ENCODE measurements around the gene UBR4. TPM values are rescaled to one million over a fixed set of nuclear protein-coding genes. Genes with fewer than 3 reads are reported as not detected.

Gene UBR4
- total RNA-seq, 5 donors from 2014 or later (not counting 1 experiment from before 2014, with no cell fraction given) = 139 to 156 (median 147) TPM

DNA sequence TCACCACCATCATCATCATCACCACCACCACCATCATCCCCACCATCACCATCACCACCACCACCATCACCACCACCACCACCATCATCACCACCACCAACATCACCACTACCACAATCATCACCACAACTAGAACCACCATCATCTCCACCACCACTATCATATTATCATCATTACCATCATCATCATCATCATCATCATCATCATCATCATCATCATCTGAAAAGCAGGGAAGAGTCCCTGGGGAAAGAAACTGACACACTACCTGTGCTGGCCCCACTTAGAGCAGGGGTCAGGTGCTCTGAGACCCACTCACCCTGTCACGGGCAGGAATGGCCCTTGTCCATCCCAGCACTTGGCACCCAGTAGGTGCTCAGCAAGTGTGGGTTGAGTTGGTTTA, 148.7 kb downstream of the UBR4 start:
- Histone ChIP-seq H3K9me3 (no peaks in the 10 kb centered on the region), H3K4me3 (ENCODE audit: control insufficient read depth in 1 of 2, extremely low read depth in 1 of 2, low read length in 1 of 2) (no peak overlapping the region), H3K27ac (ENCODE audit: low read length) (no peak overlapping the region), H3K4me1 (ENCODE audit: control insufficient read depth in 1 of 2, extremely low read depth in 1 of 2, insufficient read depth in 2 of 2, low read length in 2 of 2) (peaks cover 0 to 6% of the 10 kb centered on the region in 2 experiments), H3K36me3 (ENCODE audit: control insufficient read depth in 2 of 2, extremely low read depth in 1 of 2, insufficient read depth in 1 of 2, low read length in 1 of 2) (no peaks in the 10 kb centered on the region), H3K27me3 (replicated peaks in 1 of 2; ENCODE audit: control insufficient read depth in 2 of 2, extremely low read depth in 1 of 2, insufficient read depth in 2 of 2, low read length in 1 of 2) (peaks cover 0 to 41% of the 10 kb centered on the region in 2 experiments)
- H3K4me1 Mint-ChIP-seq = peaks cover 0 to 7% (median 5%) of the 10 kb centered on the region in 3 donors
- peak overlapping the region in 1 of 2 donors; percentile 62 for H3K27ac Mint-ChIP-seq
- peaks cover 0 to 5% (median 2%) of the 10 kb centered on the region in 3 donors for H3K9me3 Mint-ChIP-seq
- no peak for ATAC-seq (replicated peaks in 1 of 4)
- CTCF ChIA-PET = no interaction called here
- no peak for DNase-seq
- peaks cover 13 to 17% of the 10 kb centered on the region in 2 donors for H3K27me3 Mint-ChIP-seq
- no peak overlapping the region for H3K4me3 Mint-ChIP-seq
- no peaks in the 10 kb centered on the region for H3K36me3 Mint-ChIP-seq
- POLR2A ChIA-PET = no interaction called here
- WGBS (ENCODE audit: insufficient coverage) = 100% methylated on average over 1 of the region's 1 CpG

DNA sequence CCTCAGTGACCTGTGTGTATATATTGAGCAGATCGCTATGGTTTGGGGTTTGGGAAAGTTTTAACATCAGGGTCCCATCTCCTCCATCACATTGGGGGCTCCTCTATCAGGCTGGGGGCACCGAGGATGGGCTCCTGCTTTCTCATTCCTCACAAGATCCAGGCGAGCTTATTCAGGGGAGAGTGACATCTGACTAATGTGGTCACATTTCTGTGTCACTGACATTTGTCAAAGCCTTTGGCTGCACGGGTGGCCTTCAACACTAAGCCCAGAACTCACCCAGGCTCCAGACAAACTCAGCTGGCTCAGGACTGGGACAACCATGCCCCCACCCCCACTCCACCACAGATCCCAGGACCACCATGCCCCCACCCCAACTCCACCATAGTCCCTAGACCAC, 150.3 kb downstream of the UBR4 start:
- POLR2A ChIA-PET = no interaction called here
- Histone ChIP-seq H3K4me1 (ENCODE audit: control insufficient read depth in 1 of 2, extremely low read depth in 1 of 2, insufficient read depth in 2 of 2, low read length in 2 of 2) (peaks cover 0 to 13% of the 10 kb centered on the region in 2 experiments), H3K36me3 (ENCODE audit: control insufficient read depth in 2 of 2, extremely low read depth in 1 of 2, insufficient read depth in 1 of 2, low read length in 1 of 2) (no peaks in the 10 kb centered on the region), H3K9me3 (no peaks in the 10 kb centered on the region), H3K27me3 (replicated peaks in 1 of 2; ENCODE audit: control insufficient read depth in 2 of 2, extremely low read depth in 1 of 2, insufficient read depth in 2 of 2, low read length in 1 of 2) (peaks cover 3 to 44% of the 10 kb centered on the region in 2 experiments), H3K4me3 (ENCODE audit: control insufficient read depth in 1 of 2, extremely low read depth in 1 of 2, low read length in 1 of 2) (no peak overlapping the region), H3K27ac (ENCODE audit: low read length) (no peak overlapping the region)
- no peak overlapping the region for H3K4me3 Mint-ChIP-seq
- no peaks in the 10 kb centered on the region for H3K36me3 Mint-ChIP-seq
- H3K27me3 Mint-ChIP-seq = peaks cover 28 to 33% of the 10 kb centered on the region in 2 donors
- peaks cover 10 to 22% (median 18%) of the 10 kb centered on the region in 3 donors for H3K4me1 Mint-ChIP-seq
- H3K9me3 Mint-ChIP-seq = peaks cover 0 to 5% (median 2%) of the 10 kb centered on the region in 3 donors
- no peak for ATAC-seq (replicated peaks in 1 of 4)
- no peak overlapping the region for H3K27ac Mint-ChIP-seq
- WGBS (ENCODE audit: insufficient coverage) = 11% methylated on average over 1 of the region's 4 CpGs
- DNase-seq = no peak
- CTCF ChIA-PET = no interaction called here

DNA sequence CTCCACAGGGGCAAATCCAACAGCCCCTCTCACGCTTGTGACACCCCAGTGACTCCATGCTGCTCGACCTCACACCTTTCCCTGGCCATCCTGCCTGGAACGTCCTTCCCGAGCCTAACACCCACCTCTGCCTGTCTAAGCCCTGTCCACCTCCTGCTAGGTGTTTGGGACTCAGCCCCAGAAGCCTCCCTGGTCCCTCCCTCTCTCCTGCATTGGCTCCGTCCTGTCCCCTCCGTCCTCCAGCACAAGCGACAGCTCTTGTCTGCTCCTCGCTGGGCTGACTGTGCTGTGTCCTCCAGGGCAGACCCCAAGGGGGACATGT, 151.6 kb downstream of the UBR4 start:
- Mint-ChIP-seq H3K4me3 (no peak overlapping the region), H3K36me3 (no peaks in the 10 kb centered on the region)
- WGBS (ENCODE audit: insufficient coverage) = 68% methylated on average over 8 of the region's 8 CpGs

DNA sequence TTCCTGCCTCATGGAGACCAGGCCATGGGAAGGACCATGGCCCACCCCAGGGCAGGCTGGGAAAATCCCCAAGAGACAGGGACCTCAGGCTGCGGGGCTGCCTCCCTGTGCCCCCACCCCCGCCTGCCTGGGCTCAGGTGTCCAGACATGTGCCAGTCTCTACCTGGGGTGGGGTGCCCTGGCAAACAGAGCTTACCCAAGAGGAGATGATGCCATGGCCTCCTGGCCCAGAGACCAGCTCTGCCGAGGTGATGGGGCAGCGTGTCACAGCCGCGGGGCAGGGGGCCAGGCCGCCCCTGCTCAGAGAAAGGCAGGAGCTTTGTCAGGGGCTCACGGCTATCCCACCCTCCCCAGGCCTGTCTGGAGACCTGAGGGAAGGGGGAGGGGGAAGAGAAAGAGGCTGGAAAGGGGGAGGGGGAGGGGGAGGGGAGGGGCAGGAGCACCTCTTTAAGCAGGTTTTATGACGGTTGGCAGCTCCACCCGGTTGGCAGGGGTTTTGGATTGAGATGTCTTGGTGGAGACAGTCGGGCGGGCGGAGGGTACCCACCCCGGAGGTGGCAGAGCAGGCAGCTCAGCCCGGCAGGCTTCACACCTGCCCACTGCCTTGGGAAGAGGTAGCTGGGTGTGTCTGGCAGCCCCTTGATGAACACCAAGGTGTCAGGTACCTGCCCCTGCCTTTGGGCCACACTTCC, 152.1 kb downstream of the UBR4 start:
- no peak overlapping the region for H3K27ac ChIP-seq (ENCODE audit: low read length)
- no peaks in the 10 kb centered on the region for H3K36me3 ChIP-seq (ENCODE audit: control insufficient read depth in 2 of 2, extremely low read depth in 1 of 2, insufficient read depth in 1 of 2, low read length in 1 of 2)
- peaks cover 3 to 59% of the 10 kb centered on the region in 2 experiments for H3K27me3 ChIP-seq (replicated peaks in 1 of 2; ENCODE audit: control insufficient read depth in 2 of 2, extremely low read depth in 1 of 2, insufficient read depth in 2 of 2, low read length in 1 of 2)
- peaks cover 11 to 23% (median 20%) of the 10 kb centered on the region in 3 donors for H3K4me1 Mint-ChIP-seq
- DNase-seq (no peak), ATAC-seq (replicated peaks in 1 of 4) (no peak)
- H3K4me1 ChIP-seq (ENCODE audit: control insufficient read depth in 1 of 2, extremely low read depth in 1 of 2, insufficient read depth in 2 of 2, low read length in 2 of 2) = peaks cover 0 to 16% of the 10 kb centered on the region in 2 experiments
- H3K27me3 Mint-ChIP-seq = peaks cover 36 to 44% of the 10 kb centered on the region in 2 donors
- H3K27ac Mint-ChIP-seq = no peak overlapping the region
- ChIA-PET CTCF (no interaction called here), POLR2A (no interaction called here)
- no peaks in the 10 kb centered on the region for H3K36me3 Mint-ChIP-seq
- no peak overlapping the region for H3K4me3 ChIP-seq (ENCODE audit: control insufficient read depth in 1 of 2, extremely low read depth in 1 of 2, low read length in 1 of 2)
- no peak overlapping the region for H3K4me3 Mint-ChIP-seq
- H3K9me3 ChIP-seq = no peaks in the 10 kb centered on the region
- WGBS (ENCODE audit: insufficient coverage) = 66% methylated on average over 8 of the region's 15 CpGs
- peaks cover 0 to 5% (median 2%) of the 10 kb centered on the region in 3 donors for H3K9me3 Mint-ChIP-seq

More for the DNA sequence above, 151.6 kb downstream of the UBR4 start:
- peaks cover 3 to 55% of the 10 kb centered on the region in 2 experiments for H3K27me3 ChIP-seq (replicated peaks in 1 of 2; ENCODE audit: control insufficient read depth in 2 of 2, extremely low read depth in 1 of 2, insufficient read depth in 2 of 2, low read length in 1 of 2)
- H3K9me3 Mint-ChIP-seq = peaks cover 0 to 5% (median 2%) of the 10 kb centered on the region in 3 donors
- no peak overlapping the region for H3K27ac Mint-ChIP-seq
- peaks cover 11 to 23% (median 20%) of the 10 kb centered on the region in 3 donors for H3K4me1 Mint-ChIP-seq
- no peak overlapping the region for H3K4me3 ChIP-seq (ENCODE audit: control insufficient read depth in 1 of 2, extremely low read depth in 1 of 2, low read length in 1 of 2)
- DNase-seq (no peak), ATAC-seq (replicated peaks in 1 of 4) (no peak)
- POLR2A ChIA-PET = no interaction called here
- H3K9me3 ChIP-seq = no peaks in the 10 kb centered on the region
- H3K4me1 ChIP-seq (ENCODE audit: control insufficient read depth in 1 of 2, extremely low read depth in 1 of 2, insufficient read depth in 2 of 2, low read length in 2 of 2) = peaks cover 0 to 16% of the 10 kb centered on the region in 2 experiments
- no peaks in the 10 kb centered on the region for H3K36me3 ChIP-seq (ENCODE audit: control insufficient read depth in 2 of 2, extremely low read depth in 1 of 2, insufficient read depth in 1 of 2, low read length in 1 of 2)
- no peak overlapping the region for H3K27ac ChIP-seq (ENCODE audit: low read length)
- CTCF ChIA-PET = interaction anchor here in 1 of 2 donors (0.6 kb wide), 1 partner anchor 132 kb away, joined by 8 read pairs; no protein-coding TSS in a partner anchor
- peaks cover 36 to 44% of the 10 kb centered on the region in 2 donors for H3K27me3 Mint-ChIP-seq

DNA sequence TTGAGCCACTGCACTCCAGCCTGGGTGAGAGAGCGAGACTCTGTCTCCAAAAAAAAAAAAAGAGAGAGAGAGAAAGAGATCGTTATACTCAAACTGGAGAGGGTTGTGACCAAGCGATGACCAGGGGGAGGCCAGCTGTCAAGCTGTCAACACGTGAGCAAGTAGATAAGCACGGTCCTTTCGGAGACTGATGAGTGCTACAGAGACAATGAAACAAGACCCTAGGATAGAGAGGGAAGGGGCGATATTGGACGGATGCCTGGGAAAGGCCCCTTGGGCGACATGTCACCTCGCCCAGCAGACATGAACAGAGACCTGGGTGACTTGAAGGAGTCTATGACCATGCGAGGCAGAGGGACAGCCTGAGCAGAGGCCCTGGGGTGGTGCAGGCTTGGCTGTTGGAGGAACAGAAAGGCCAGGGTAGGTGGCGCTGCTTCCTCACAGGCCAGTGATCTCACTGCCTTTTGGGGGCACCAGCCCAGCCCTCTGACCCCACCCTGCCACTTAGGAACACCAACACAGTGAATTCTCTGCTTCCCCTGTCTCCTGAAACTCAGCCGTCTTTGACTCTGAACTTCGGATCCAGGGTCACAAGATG, 152.8 kb downstream of the UBR4 start:
- H3K36me3 Mint-ChIP-seq = no peaks in the 10 kb centered on the region
- 86% methylated on average over 12 of the region's 14 CpGs for WGBS (ENCODE audit: insufficient coverage)
- POLR2A ChIA-PET = no interaction called here
- no peak overlapping the region for H3K4me3 Mint-ChIP-seq
- no peak overlapping the region for H3K4me3 ChIP-seq (ENCODE audit: control insufficient read depth in 1 of 2, extremely low read depth in 1 of 2, low read length in 1 of 2)
- H3K9me3 Mint-ChIP-seq = peaks cover 0 to 5% (median 2%) of the 10 kb centered on the region in 3 donors
- peaks cover 40 to 48% of the 10 kb centered on the region in 2 donors for H3K27me3 Mint-ChIP-seq
- H3K4me1 ChIP-seq (ENCODE audit: control insufficient read depth in 1 of 2, extremely low read depth in 1 of 2, insufficient read depth in 2 of 2, low read length in 2 of 2) = peaks cover 0 to 14% of the 10 kb centered on the region in 2 experiments
- no peak for ATAC-seq (replicated peaks in 1 of 4)
- no peak overlapping the region for H3K27ac Mint-ChIP-seq
- no peak for DNase-seq
- CTCF ChIA-PET = no interaction called here
- H3K27ac ChIP-seq (ENCODE audit: low read length) = no peak overlapping the region
- no peaks in the 10 kb centered on the region for H3K9me3 ChIP-seq
- H3K27me3 ChIP-seq (replicated peaks in 1 of 2; ENCODE audit: control insufficient read depth in 2 of 2, extremely low read depth in 1 of 2, insufficient read depth in 2 of 2, low read length in 1 of 2) = peaks cover 3 to 59% of the 10 kb centered on the region in 2 experiments
- peaks cover 11 to 23% (median 20%) of the 10 kb centered on the region in 3 donors for H3K4me1 Mint-ChIP-seq
- no peaks in the 10 kb centered on the region for H3K36me3 ChIP-seq (ENCODE audit: control insufficient read depth in 2 of 2, extremely low read depth in 1 of 2, insufficient read depth in 1 of 2, low read length in 1 of 2)

DNA sequence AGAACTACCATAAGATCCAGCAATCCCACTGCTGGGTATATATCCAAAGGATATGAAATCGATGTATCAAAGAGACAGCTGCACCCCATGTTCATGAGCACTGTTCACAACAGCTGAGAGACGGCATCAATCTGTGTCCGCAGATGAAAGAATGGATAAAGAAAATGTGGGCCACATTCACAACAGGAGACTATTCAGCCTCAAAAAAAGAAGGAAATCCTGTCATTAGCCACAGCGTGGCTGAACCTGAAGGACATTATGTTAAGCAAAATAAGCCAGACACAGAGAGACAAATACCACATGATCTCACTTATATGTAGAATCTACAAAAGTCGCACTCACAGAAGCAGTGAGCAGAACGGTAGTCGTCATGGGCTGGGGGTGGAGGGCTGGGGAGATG, 154.4 kb downstream of the UBR4 start:
- Mint-ChIP-seq H3K36me3 (no peaks in the 10 kb centered on the region), H3K27me3 (peaks cover 40 to 48% of the 10 kb centered on the region in 2 donors), H3K4me3 (no peak overlapping the region), H3K9me3 (no peaks in the 10 kb centered on the region), H3K27ac (no peak overlapping the region), H3K4me1 (peaks cover 11 to 16% (median 15%) of the 10 kb centered on the region in 3 donors)
- WGBS (ENCODE audit: insufficient coverage) = 36% methylated on average over 3 of the region's 7 CpGs
- ChIA-PET CTCF (no interaction called here), POLR2A (no interaction called here)
- Histone ChIP-seq H3K9me3 (no peaks in the 10 kb centered on the region), H3K27me3 (replicated peaks in 1 of 2; ENCODE audit: control insufficient read depth in 2 of 2, extremely low read depth in 1 of 2, insufficient read depth in 2 of 2, low read length in 1 of 2) (peaks cover 3 to 59% of the 10 kb centered on the region in 2 experiments), H3K27ac (ENCODE audit: low read length) (no peak overlapping the region), H3K36me3 (ENCODE audit: control insufficient read depth in 2 of 2, extremely low read depth in 1 of 2, insufficient read depth in 1 of 2, low read length in 1 of 2) (no peaks in the 10 kb centered on the region), H3K4me1 (ENCODE audit: control insufficient read depth in 1 of 2, extremely low read depth in 1 of 2, insufficient read depth in 2 of 2, low read length in 2 of 2) (peaks cover 0 to 10% of the 10 kb centered on the region in 2 experiments), H3K4me3 (ENCODE audit: control insufficient read depth in 1 of 2, extremely low read depth in 1 of 2, low read length in 1 of 2) (no peak overlapping the region)
- no peak for DNase-seq
- ATAC-seq (replicated peaks in 1 of 4) = no peak
